Pulmonary artery endothelial cell (primary cell): ENCODE results near the gene L3MBTL4. TPM values are rescaled to one million over a fixed set of nuclear protein-coding genes. Genes with fewer than 3 reads are reported as not detected.
"Not testable (repeated sequence)": the region's sequence is repeated elsewhere in the genome, so short reads cannot be mapped to it uniquely, and the experiment has no call there.

Source experiments
- DNase-seq: peaks from one replicate; pipeline ENCODE4 v3.0.0-alpha.2; 2011; ENCODE audit warnings: low read depth, low spot score
- total RNA-seq: library from RNA; depleted of rRNA; stranded (reverse); fragments of >200 nt; gene quantifications from 2 replicates; pipeline ENCODE4 v1.2.3, GENCODE V29; 2014

The L3MBTL4 gene
- total RNA-seq, 1 donor from 2014 or later, result under 0.01 TPM

GRCh38 chr18:6199777-6200176, 214.9 kb downstream of the L3MBTL4 start:
- no peak for DNase-seq

- DNase-seq, result no peak
These were observed 216.1 kb downstream of the L3MBTL4 start for GRCh38 chr18:6198585-6198984.

- no peak for DNase-seq
These were observed 220.1 kb downstream of the L3MBTL4 start for GRCh38 chr18:6194640-6195039.

GRCh38 chr18:6185782-6186181, 228.9 kb downstream of the L3MBTL4 start:
- DNase-seq, result not testable (repeated sequence)

- DNase-seq, result no peak
These were observed 239.5 kb downstream of the L3MBTL4 start for GRCh38 chr18:6174983-6175745.

GRCh38 chr18:6170604-6171003, 244.1 kb downstream of the L3MBTL4 start:
- no peak for DNase-seq

- DNase-seq, result no peak
These were observed 253.2 kb downstream of the L3MBTL4 start for GRCh38 chr18:6161549-6161948.

- DNase-seq, result no peak
These were observed 255.3 kb downstream of the L3MBTL4 start for GRCh38 chr18:6159426-6159825.

- DNase-seq, result no peak
These were observed 255.8 kb downstream of the L3MBTL4 start for GRCh38 chr18:6158958-6159357.

- no peak for DNase-seq
These were observed 258.3 kb downstream of the L3MBTL4 start for GRCh38 chr18:6156446-6156845.

- DNase-seq, result no peak
These were observed 259.0 kb downstream of the L3MBTL4 start for GRCh38 chr18:6155707-6156106.

GRCh38 chr18:6150430-6150829, 264.3 kb downstream of the L3MBTL4 start:
- DNase-seq, result no peak

- no peak for DNase-seq
These were observed 268.4 kb downstream of the L3MBTL4 start for GRCh38 chr18:6146307-6146661.

- no peak for DNase-seq
These were observed 268.9 kb downstream of the L3MBTL4 start for GRCh38 chr18:6145645-6146306.

GRCh38 chr18:6139007-6139406, 275.7 kb downstream of the L3MBTL4 start:
- no peak for DNase-seq

- DNase-seq, result not testable (repeated sequence)
These were observed 278.8 kb downstream of the L3MBTL4 start for GRCh38 chr18:6135901-6136300.

GRCh38 chr18:6135029-6135428, 279.7 kb downstream of the L3MBTL4 start:
- not testable (repeated sequence) for DNase-seq

GRCh38 chr18:6132751-6133368, 281.9 kb downstream of the L3MBTL4 start:
- DNase-seq, result no peak

- no peak for DNase-seq
These were observed 293.9 kb downstream of the L3MBTL4 start for GRCh38 chr18:6120820-6121279.

- DNase-seq, result no peak
These were observed 294.9 kb downstream of the L3MBTL4 start for GRCh38 chr18:6119761-6120160.

GRCh38 chr18:6118080-6118479, 296.6 kb downstream of the L3MBTL4 start:
- no peak for DNase-seq

- DNase-seq, result no peak
These were observed 299.0 kb downstream of the L3MBTL4 start for GRCh38 chr18:6115710-6116109.
